B cell (primary cell): ENCODE results near the gene MLLT10. TPM values are rescaled to one million over a fixed set of nuclear protein-coding genes. Genes with fewer than 3 reads are reported as not detected.

Source experiments
- ATAC-seq: fragments of 200-7000 bp; cut with Tn5 transposase; one replicate; pipeline ENCODE4 v1.10.0; 2021; ENCODE audit warnings: low read depth, mild to moderate bottlenecking, moderate number of reproducible peaks, moderate library complexity
- CTCF ChIA-PET: fragments of 350-600 bp; sonication (Branson Sonifier 250); formaldehyde crosslinking; loops from one replicate; lab custom pipeline; 2021; ENCODE audit warnings: antibody characterized with exemption, inconsistent platforms; lab: Charles Lee
- POLR2A ChIA-PET: fragments of 350-600 bp; sonication (Branson Sonifier 250); formaldehyde crosslinking; loops from one replicate; lab custom pipeline; 2021; ENCODE audit warnings: antibody characterized with exemption; lab: Charles Lee
- DNase-seq: peaks from one replicate; pipeline ENCODE4 v3.0.0; 2013
- H2AFZ ChIP-seq: 2 replicates; pipeline ENCODE4 v1.6.1; 2012; ENCODE audit warnings: mild to moderate bottlenecking, low read depth, low read length; ENCODE audit not compliant: insufficient read depth, poor library complexity, severe bottlenecking
- H3K27ac ChIP-seq, 2 donors: 1 replicate in 1 of 2; 2 replicates in 1 of 2; pipeline ENCODE4 v1.5.1; 2012 to 2013; ENCODE audit warnings: low read length in 2 of 2, mild to moderate bottlenecking in 2 of 2, moderate library complexity in 1 of 2
- H3K27me3 ChIP-seq, 4 experiments: fragments of 200-600 bp in 1 of 4; sonication (generic) in 1 of 4; replicated peaks in 1 of 4; 1 replicate in 2 of 4; 2 replicates in 2 of 4; pipeline versions ENCODE4 v1.6.1 to v1.7.0; 2013 to 2016; ENCODE audit warnings: low read length in 3 of 4, mild to moderate bottlenecking in 2 of 4, mixed read lengths in 1 of 4, moderate library complexity in 1 of 4; ENCODE audit not compliant: insufficient read depth in 4 of 4, control insufficient read depth in 3 of 4; ENCODE audit errors: control extremely low read depth in 1 of 4
- H3K36me3 ChIP-seq, 2 experiments: replicated peaks in 1 of 2; 1 replicate in 1 of 2; 2 replicates in 1 of 2; pipeline versions ENCODE4 v1.6.1 to v1.7.1; 2013; ENCODE audit warnings: low read length in 1 of 2; ENCODE audit not compliant: insufficient read depth in 2 of 2, control insufficient read depth in 1 of 2; ENCODE audit errors: control extremely low read depth in 1 of 2, extremely low read depth in 1 of 2
- H3K4me1 ChIP-seq, 2 donors: fragments of 200-600 bp in 1 of 2; sonication (generic) in 1 of 2; 1 replicate in 1 of 2; 2 replicates in 1 of 2; pipeline versions ENCODE4 v1.5.1 to v1.6.1; 2013 to 2017; ENCODE audit warnings: low read length in 2 of 2; ENCODE audit not compliant: control insufficient read depth in 2 of 2, insufficient read depth in 2 of 2
- H3K4me2 ChIP-seq: replicated peaks from 2 replicates; pipeline ENCODE3; 2012; ENCODE audit warnings: mild to moderate bottlenecking, low read depth, low read length; ENCODE audit not compliant: poor library complexity, severe bottlenecking
- H3K4me3 ChIP-seq, 5 experiments: fragments of 200-600 bp in 1 of 5; sonication (generic) in 1 of 5; 1 replicate in 3 of 5; 2 replicates in 2 of 5; pipeline versions ENCODE4 v1.5.1 to v1.7.0; 2011 to 2016; ENCODE audit warnings: low read length in 4 of 5, mild to moderate bottlenecking in 4 of 5, low read depth in 2 of 5, control low read depth in 1 of 5, moderate library complexity in 1 of 5; ENCODE audit not compliant: insufficient read depth in 1 of 5; ENCODE audit errors: control extremely low read depth in 1 of 5, extremely low read depth in 1 of 5
- H3K79me2 ChIP-seq: fragments of 200-600 bp; sonication (generic); one replicate; pipeline ENCODE4 v1.6.0; 2016; ENCODE audit warnings: low read length; ENCODE audit not compliant: control insufficient read depth, insufficient read depth
- H3K9ac ChIP-seq: fragments of 200-600 bp; sonication (generic); 2 replicates; pipeline ENCODE4 v1.6.1; 2017; ENCODE audit warnings: mild to moderate bottlenecking, low read length, moderate library complexity
- H3K9me3 ChIP-seq, 3 donors: one replicate each; pipeline versions ENCODE4 v1.6.1 to v1.7.1; 2013; ENCODE audit warnings: low read length in 2 of 3; ENCODE audit not compliant: control insufficient read depth in 2 of 3, insufficient read depth in 1 of 3; ENCODE audit errors: control extremely low read depth in 1 of 3
- H4K20me1 ChIP-seq: 2 replicates; pipeline ENCODE4 v1.6.0; 2012; ENCODE audit warnings: mild to moderate bottlenecking, low read length; ENCODE audit not compliant: insufficient read depth, control insufficient read depth, poor library complexity, severe bottlenecking
- H3K27ac Mint-ChIP-seq: one replicate; pipeline ENCODE4 v1.8.0; 2021; ENCODE audit warnings: mixed read lengths
- H3K27me3 Mint-ChIP-seq: one replicate; pipeline ENCODE4 v1.8.0; 2021; ENCODE audit warnings: mixed read lengths
- H3K4me1 Mint-ChIP-seq: one replicate; pipeline ENCODE4 v1.8.0; 2021; ENCODE audit warnings: mixed read lengths
- H3K4me3 Mint-ChIP-seq: one replicate; pipeline ENCODE4 v1.8.0; 2021; ENCODE audit warnings: mixed read lengths
- H3K9me3 Mint-ChIP-seq: one replicate; pipeline ENCODE4 v1.8.0; 2022; ENCODE audit warnings: mixed read lengths; ENCODE audit not compliant: insufficient read depth
- EZH2 ChIP-seq: IDR thresholded peaks from 2 replicates; pipeline ENCODE4 v1.6.1; 2012; ENCODE audit warnings: borderline replicate concordance, low read depth, mild to moderate bottlenecking, moderate library complexity, low read length; ENCODE audit not compliant: insufficient read depth, poor library complexity, severe bottlenecking
- WGBS: methylation state at CpG from one replicate; pipeline ENCODE4 v1.1.5; 2013; ENCODE audit warnings: missing lambda C conversion rate; ENCODE audit not compliant: insufficient coverage; 5-methylcytosine and 5-hydroxymethylcytosine counted together
- intact Hi-C: fragments of 100-400 bp; cut with micrococcal nuclease; formaldehyde crosslinking; loops from one replicate; pipeline ENCODE4 v1.10.0; 2022
- polyA plus RNA-seq: library from polyadenylated mRNA; depleted of rRNA; stranded (reverse); fragments of >200 nt; gene quantifications from 2 replicates; pipeline ENCODE4 v1.2.3, GENCODE V29; 2012
- total RNA-seq, 2 donors: library from RNA; stranded (reverse); fragments of 120-200 nt in 1 of 2; gene quantifications; 1 replicate in 1 of 2; 2 replicates in 1 of 2; pipeline versions ENCODE4 v1.2.3 to v1.2.4, GENCODE V29; 2013 to 2022
- TF ChIP-seq, protein P1 (sequence below): fragments of 200-600 bp; IDR thresholded peaks from one replicate; pipeline ENCODE4 v1.8.0; 2022; ENCODE audit warnings: antibody characterized with exemption, mild to moderate bottlenecking

Gene MLLT10
- total and polyA plus RNA-seq, 2 donors (not counting 1 experiment from before 2014, with no cell fraction given), result 21.7 to 70.5 TPM

DNA sequence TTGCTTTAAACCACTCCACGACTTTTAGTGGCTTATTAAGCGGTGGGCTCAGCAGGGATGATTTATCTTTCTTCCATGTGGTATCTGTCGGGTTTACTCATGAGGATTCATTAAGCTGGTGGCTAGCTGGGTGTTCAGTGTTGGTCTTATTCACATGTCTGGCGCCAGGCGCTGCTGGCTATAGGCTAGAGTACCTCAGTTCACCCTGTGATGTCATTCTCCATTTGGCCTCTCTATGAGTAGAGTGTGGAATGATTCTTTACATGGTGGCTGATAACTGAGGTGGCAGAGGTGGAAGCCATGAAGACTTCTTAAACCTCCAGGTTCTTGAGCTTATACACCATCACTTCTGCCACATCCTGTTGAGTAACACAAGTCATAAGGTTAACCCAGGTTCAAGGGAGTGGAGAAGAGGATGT lies 115.4 kb downstream of the MLLT10 start:
- WGBS, result 100% methylated on average over 3 of the region's 5 CpGs
- no peak overlapping the region for H3K27ac Mint-ChIP-seq
- ChIA-PET CTCF (no interaction called here), POLR2A (no interaction called here)
- Histone ChIP-seq H3K36me3 (peaks cover 1 to 19% of the 10 kb centered on the region in 2 experiments), H3K27me3 (no peaks in the 10 kb centered on the region), H4K20me1 (no peaks in the 10 kb centered on the region), H3K9me3 (no peaks in the 10 kb centered on the region), H3K4me2 (no peak overlapping the region), H3K79me2 (peaks cover 15% of the 10 kb centered on the region), H2AFZ (no peak overlapping the region), H3K4me3 (no peak overlapping the region), H3K27ac (no peak overlapping the region), H3K9ac (no peak overlapping the region), H3K4me1 (no peaks in the 10 kb centered on the region)
- H3K4me1 Mint-ChIP-seq, result no peaks in the 10 kb centered on the region
- no peaks in the 10 kb centered on the region for H3K27me3 Mint-ChIP-seq
- intact Hi-C loops, result no loop called here
- no peak overlapping the region for H3K4me3 Mint-ChIP-seq
- no peaks in the 10 kb centered on the region for H3K9me3 Mint-ChIP-seq
- DNase-seq, result no peak
- no peak for ATAC-seq
- TF ChIP-seq, protein P1, sequence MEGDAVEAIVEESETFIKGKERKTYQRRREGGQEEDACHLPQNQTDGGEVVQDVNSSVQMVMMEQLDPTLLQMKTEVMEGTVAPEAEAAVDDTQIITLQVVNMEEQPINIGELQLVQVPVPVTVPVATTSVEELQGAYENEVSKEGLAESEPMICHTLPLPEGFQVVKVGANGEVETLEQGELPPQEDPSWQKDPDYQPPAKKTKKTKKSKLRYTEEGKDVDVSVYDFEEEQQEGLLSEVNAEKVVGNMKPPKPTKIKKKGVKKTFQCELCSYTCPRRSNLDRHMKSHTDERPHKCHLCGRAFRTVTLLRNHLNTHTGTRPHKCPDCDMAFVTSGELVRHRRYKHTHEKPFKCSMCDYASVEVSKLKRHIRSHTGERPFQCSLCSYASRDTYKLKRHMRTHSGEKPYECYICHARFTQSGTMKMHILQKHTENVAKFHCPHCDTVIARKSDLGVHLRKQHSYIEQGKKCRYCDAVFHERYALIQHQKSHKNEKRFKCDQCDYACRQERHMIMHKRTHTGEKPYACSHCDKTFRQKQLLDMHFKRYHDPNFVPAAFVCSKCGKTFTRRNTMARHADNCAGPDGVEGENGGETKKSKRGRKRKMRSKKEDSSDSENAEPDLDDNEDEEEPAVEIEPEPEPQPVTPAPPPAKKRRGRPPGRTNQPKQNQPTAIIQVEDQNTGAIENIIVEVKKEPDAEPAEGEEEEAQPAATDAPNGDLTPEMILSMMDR, result no peak
- TF ChIP-seq EZH2, result no peak

DNA sequence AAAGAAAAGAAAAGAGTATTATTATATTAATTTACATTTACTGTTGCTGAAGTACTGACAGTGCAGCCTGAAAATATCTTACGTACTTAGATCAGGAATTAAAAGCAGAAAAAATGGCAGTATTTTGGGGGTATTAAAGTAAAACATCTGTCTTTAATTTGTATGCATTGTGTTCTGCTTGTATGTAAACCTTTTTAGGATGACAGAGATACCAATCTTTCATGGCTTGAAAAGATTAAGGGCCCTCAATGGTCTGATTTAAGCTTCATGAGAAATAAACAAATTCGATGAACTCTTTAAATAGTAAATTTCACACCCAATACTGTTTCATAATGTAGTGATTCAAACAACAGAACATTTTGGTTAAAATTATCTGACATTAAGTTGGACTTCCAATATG lies 116.3 kb downstream of the MLLT10 start:
- Histone ChIP-seq H3K9ac (no peak overlapping the region), H3K79me2 (peaks cover 23% of the 10 kb centered on the region), H3K4me2 (no peak overlapping the region), H3K9me3 (no peaks in the 10 kb centered on the region), H3K27me3 (no peaks in the 10 kb centered on the region), H3K4me1 (no peaks in the 10 kb centered on the region), H3K27ac (no peak overlapping the region), H3K4me3 (no peak overlapping the region), H3K36me3 (peaks cover 1 to 19% of the 10 kb centered on the region in 2 experiments), H2AFZ (no peak overlapping the region), H4K20me1 (no peaks in the 10 kb centered on the region)
- H3K9me3 Mint-ChIP-seq, result no peaks in the 10 kb centered on the region
- DNase-seq (no peak), ATAC-seq (no peak)
- POLR2A ChIA-PET, result no interaction called here
- H3K27me3 Mint-ChIP-seq, result no peaks in the 10 kb centered on the region
- no peak overlapping the region for H3K27ac Mint-ChIP-seq
- CTCF ChIA-PET, result no interaction called here
- intact Hi-C loops, result no loop called here
- 100% methylated on average over 1 of the region's 2 CpGs for WGBS
- TF ChIP-seq, protein P1, result no peak
- TF ChIP-seq EZH2, result no peak
- no peaks in the 10 kb centered on the region for H3K4me1 Mint-ChIP-seq
- no peak overlapping the region for H3K4me3 Mint-ChIP-seq
